T-helper 2 cell (primary cell): Measurements from ENCODE around the gene TNNI3.

Experiments used
- DNase-seq, 5 experiments: peaks; one replicate each; pipeline versions ENCODE4 v3.0.0 to v3.0.0-alpha.2; 2012 to 2022

Gene TNNI3

GRCh38 chr19:55146078-55146704, 11.3 kb downstream of the TNNI3 start:
- peak in 1 of 5 experiments; percentile 34 for DNase-seq

GRCh38 chr19:55145232-55145631, 12.3 kb downstream of the TNNI3 start:
- no peak for DNase-seq

- no peak for DNase-seq
These were observed 15.8 kb downstream of the TNNI3 start for GRCh38 chr19:55141696-55142095.

- DNase-seq, result no peak
These were observed 19.6 kb downstream of the TNNI3 start for GRCh38 chr19:55137915-55138314.

- DNase-seq, result peak in 1 of 5 experiments; percentile 25
These were observed 21.0 kb downstream of the TNNI3 start for GRCh38 chr19:55136399-55137102.

- no peak for DNase-seq
These were observed 22.8 kb downstream of the TNNI3 start for GRCh38 chr19:55134736-55135135.

GRCh38 chr19:55133639-55134444, 23.7 kb downstream of the TNNI3 start:
- no peak for DNase-seq

GRCh38 chr19:55132453-55133129, 24.9 kb downstream of the TNNI3 start:
- DNase-seq, result no peak

- no peak for DNase-seq
These were observed 26.1 kb downstream of the TNNI3 start for GRCh38 chr19:55131421-55131820.

GRCh38 chr19:55119053-55119452, 38.5 kb downstream of the TNNI3 start:
- DNase-seq, result peak in 1 of 5 experiments; percentile 58

GRCh38 chr19:55118401-55118991, 39.0 kb downstream of the TNNI3 start:
- DNase-seq, result peak in 1 of 5 experiments; percentile 45

GRCh38 chr19:55117663-55118391, 39.7 kb downstream of the TNNI3 start:
- DNase-seq, result peak; percentile 90 to 99 (median 96)

- DNase-seq, result no peak
These were observed 40.5 kb downstream of the TNNI3 start, which contains the start of gene PPP1R12C for GRCh38 chr19:55116859-55117662. PPP1R12C (minus strand) TSS chr19:55117637; CDS start chr19:55117543, 94 bp downstream.

GRCh38 chr19:55116232-55116858, 41.2 kb downstream of the TNNI3 start:
- DNase-seq, result peak; percentile 29 to 76 (median 38)

GRCh38 chr19:55115446-55116065, 42.0 kb downstream of the TNNI3 start:
- DNase-seq, result peak in 1 of 5 experiments; percentile 9

GRCh38 chr19:55114566-55115145, 42.9 kb downstream of the TNNI3 start:
- no peak for DNase-seq

GRCh38 chr19:55113570-55114039, 43.9 kb downstream of the TNNI3 start:
- no peak for DNase-seq

GRCh38 chr19:55112777-55113569, 44.6 kb downstream of the TNNI3 start:
- no peak for DNase-seq
